BLaER1 (cell line): ENCODE results near the gene IL1A.

Source experiments
- H3K27ac ChIP-seq: shearing (Covaris generic); formaldehyde crosslinking; 2 replicates; pipeline ENCODE4 v1.8.1; 2022
- H3K27me3 ChIP-seq: shearing (Covaris generic); formaldehyde crosslinking; 2 replicates; pipeline ENCODE4 v1.8.1; 2022
- H3K36me3 ChIP-seq: shearing (Covaris generic); formaldehyde crosslinking; 2 replicates; pipeline ENCODE4 v1.8.1; 2022
- H3K4me1 ChIP-seq: shearing (Covaris generic); formaldehyde crosslinking; 2 replicates; pipeline ENCODE4 v1.8.1; 2022
- H3K4me2 ChIP-seq: shearing (Covaris generic); formaldehyde crosslinking; 2 replicates; pipeline ENCODE4 v1.8.1; 2022
- H3K4me3 ChIP-seq: shearing (Covaris generic); formaldehyde crosslinking; 2 replicates; pipeline ENCODE4 v1.8.1; 2022
- H3K9ac ChIP-seq: shearing (Covaris generic); formaldehyde crosslinking; 2 replicates; pipeline ENCODE4 v1.8.1; 2022
- H3K9me3 ChIP-seq: shearing (Covaris generic); formaldehyde crosslinking; 2 replicates; pipeline ENCODE4 v1.8.1; 2022
- H4K20me1 ChIP-seq: shearing (Covaris generic); formaldehyde crosslinking; 2 replicates; pipeline ENCODE4 v1.8.1; 2022
- Cebpa-rat ChIP-seq: shearing (Covaris generic); IDR thresholded peaks from 2 replicates; pipeline ENCODE4 v1.8.1; 2022

The IL1A gene

GRCh38 chr2:112818094-112818902, 34.0 kb upstream of the IL1A start:
- 0 out of 2 replicates have a peak overlapping the region, but pooled peaks have one; percentile 20 for H3K27ac ChIP-seq
- no peak overlapping the region for H3K9ac ChIP-seq
- no peaks in the 10 kb centered on the region for H3K27me3 ChIP-seq
- H3K4me3 ChIP-seq = no peak overlapping the region
- peaks cover 44% of the 10 kb centered on the region for H3K4me1 ChIP-seq
- H3K9me3 ChIP-seq = peaks cover 7% of the 10 kb centered on the region; the same call in 1 of the 2 replicates
- no peaks in the 10 kb centered on the region for H4K20me1 ChIP-seq
- no peak for TF ChIP-seq Cebpa-rat
- H3K4me2 ChIP-seq = no peak overlapping the region
- no peaks in the 10 kb centered on the region for H3K36me3 ChIP-seq

GRCh38 chr2:112817082-112817689, 32.9 kb upstream of the IL1A start:
- H3K4me2 ChIP-seq = no peak overlapping the region

GRCh38 chr2:112814278-112814677, 30.0 kb upstream of the IL1A start:
- Histone ChIP-seq H3K4me3 (no peak overlapping the region), H3K36me3 (no peaks in the 10 kb centered on the region), H3K27me3 (no peaks in the 10 kb centered on the region), H3K4me1 (peaks cover 20% of the 10 kb centered on the region), H3K9ac (no peak overlapping the region), H3K27ac (no peak overlapping the region), H3K9me3 (peaks cover 20% of the 10 kb centered on the region), H3K4me2 (no peak overlapping the region), H4K20me1 (no peaks in the 10 kb centered on the region)
- no peak for TF ChIP-seq Cebpa-rat

More at GRCh38 chr2:112817082-112817689, 32.9 kb upstream of the IL1A start:
- Histone ChIP-seq H3K4me3 (no peak overlapping the region), H3K36me3 (no peaks in the 10 kb centered on the region), H3K9ac (no peak overlapping the region), H3K9me3 (peaks cover 7% of the 10 kb centered on the region; the same call in 1 of the 2 replicates), H3K4me1 (peaks cover 35% of the 10 kb centered on the region), H3K27ac (no peak overlapping the region), H4K20me1 (no peaks in the 10 kb centered on the region), H3K27me3 (no peaks in the 10 kb centered on the region)
- TF ChIP-seq Cebpa-rat = no peak

GRCh38 chr2:112813280-112813966, 29.1 kb upstream of the IL1A start:
- TF ChIP-seq Cebpa-rat = no peak
- Histone ChIP-seq H3K27ac (no peak overlapping the region), H3K9ac (no peak overlapping the region)

GRCh38 chr2:112812318-112813267, 28.3 kb upstream of the IL1A start:
- TF ChIP-seq Cebpa-rat = no peak
- Histone ChIP-seq H4K20me1 (no peaks in the 10 kb centered on the region), H3K27me3 (no peaks in the 10 kb centered on the region), H3K4me3 (no peak overlapping the region), H3K4me1 (peaks cover 13% of the 10 kb centered on the region), H3K9ac (no peak overlapping the region), H3K36me3 (no peaks in the 10 kb centered on the region), H3K4me2 (peak overlapping the region; percentile 65; the same call in 1 of the 2 replicates), H3K9me3 (peaks cover 35% of the 10 kb centered on the region), H3K27ac (no peak overlapping the region)

More at GRCh38 chr2:112813280-112813966, 29.1 kb upstream of the IL1A start:
- Histone ChIP-seq H3K4me2 (no peak overlapping the region), H3K4me1 (peaks cover 18% of the 10 kb centered on the region), H3K36me3 (no peaks in the 10 kb centered on the region), H3K9me3 (peaks cover 27% of the 10 kb centered on the region), H4K20me1 (no peaks in the 10 kb centered on the region), H3K4me3 (no peak overlapping the region), H3K27me3 (no peaks in the 10 kb centered on the region)

- Histone ChIP-seq H4K20me1 (no peaks in the 10 kb centered on the region), H3K27ac (peak overlapping the region; percentile 61), H3K4me2 (peak overlapping the region; percentile 65), H3K9ac (no peak overlapping the region), H3K4me3 (no peak overlapping the region), H3K9me3 (peaks cover 42% of the 10 kb centered on the region), H3K4me1 (peaks cover 13% of the 10 kb centered on the region), H3K27me3 (no peaks in the 10 kb centered on the region), H3K36me3 (no peaks in the 10 kb centered on the region)
- no peak for TF ChIP-seq Cebpa-rat
These were observed 27.6 kb upstream of the IL1A start for GRCh38 chr2:112811841-112812306.

GRCh38 chr2:112811276-112811831, 27.1 kb upstream of the IL1A start:
- Histone ChIP-seq H3K27ac (peak overlapping the region; percentile 61), H3K9ac (no peak overlapping the region), H3K4me2 (peak overlapping the region; percentile 65), H3K4me3 (no peak overlapping the region), H3K4me1 (peaks cover 13% of the 10 kb centered on the region), H3K9me3 (peaks cover 42% of the 10 kb centered on the region), H3K36me3 (no peaks in the 10 kb centered on the region), H3K27me3 (no peaks in the 10 kb centered on the region), H4K20me1 (no peaks in the 10 kb centered on the region)
- no peak for TF ChIP-seq Cebpa-rat

- H4K20me1 ChIP-seq = no peaks in the 10 kb centered on the region
- H3K4me1 ChIP-seq = peaks cover 18% of the 10 kb centered on the region
- H3K27ac ChIP-seq = no peak overlapping the region
- no peak overlapping the region for H3K9ac ChIP-seq
- H3K27me3 ChIP-seq = no peaks in the 10 kb centered on the region
- no peaks in the 10 kb centered on the region for H3K36me3 ChIP-seq
- no peak overlapping the region for H3K4me2 ChIP-seq
- TF ChIP-seq Cebpa-rat = no peak
- H3K9me3 ChIP-seq = peaks cover 42% of the 10 kb centered on the region
- H3K4me3 ChIP-seq = no peak overlapping the region
These were observed 24.8 kb upstream of the IL1A start for GRCh38 chr2:112809112-112809511.
